HEK293T (cell line): Measurements from ENCODE around the gene MRPL23.

Experiments used
- CTCF ChIA-PET: fragments of 350-600 bp; formaldehyde crosslinking; extraction: SDS; loops from one replicate; lab custom pipeline; 2021; ENCODE audit warnings: antibody characterized with exemption, inconsistent platforms; lab: Yijun Ruan, JAX
- POLR2A ChIA-PET: fragments of 350-600 bp; formaldehyde crosslinking; extraction: SDS; loops from one replicate; lab custom pipeline; 2020; ENCODE audit warnings: antibody characterized with exemption, inconsistent platforms; lab: Yijun Ruan, JAX
- DNase-seq: peaks from one replicate; pipeline ENCODE4 v3.0.0; 2012; ENCODE audit warnings: mixed read lengths; ENCODE audit errors: extremely low spot score
- ARNT ChIP-seq: fragments of 450-650 bp; IDR thresholded peaks from 2 replicates; pipeline ENCODE4 v1.6.1; 2017; ENCODE audit warnings: mild to moderate bottlenecking
- BHLHE40 ChIP-seq: fragments of 450-650 bp; IDR thresholded peaks from 2 replicates; pipeline ENCODE4 v1.6.1; 2016; ENCODE audit warnings: mild to moderate bottlenecking, moderate library complexity, borderline replicate concordance
- CTBP1 ChIP-seq: fragments of 450-650 bp; IDR thresholded peaks from 2 replicates; pipeline ENCODE4 v1.6.1; 2016; ENCODE audit warnings: borderline replicate concordance
- ELF4 ChIP-seq: fragments of 450-650 bp; IDR thresholded peaks from 2 replicates; pipeline ENCODE4 v1.6.1; 2017; ENCODE audit warnings: antibody characterized with exemption
- FOXA1 ChIP-seq: fragments of 450-650 bp; IDR thresholded peaks from 2 replicates; pipeline ENCODE4 v1.6.1; 2016; ENCODE audit warnings: mild to moderate bottlenecking
- FOXK2 ChIP-seq: fragments of 450-650 bp; IDR thresholded peaks from 2 replicates; pipeline ENCODE4 v1.6.1; 2016; ENCODE audit warnings: mild to moderate bottlenecking
- FOXM1 ChIP-seq: fragments of 450-650 bp; IDR thresholded peaks from 2 replicates; pipeline ENCODE4 v1.6.1; 2017; ENCODE audit warnings: mild to moderate bottlenecking, borderline replicate concordance
- HDGF ChIP-seq: fragments of 450-650 bp; IDR thresholded peaks from 2 replicates; pipeline ENCODE4 v1.6.1; 2017; ENCODE audit warnings: antibody characterized with exemption, borderline replicate concordance
- L3MBTL2 ChIP-seq: fragments of 450-650 bp; conservative IDR thresholded peaks from 2 replicates; pipeline ENCODE4 v1.6.1; 2016; ENCODE audit warnings: mild to moderate bottlenecking
- LEF1 ChIP-seq: fragments of 450-650 bp; IDR thresholded peaks from 2 replicates; pipeline ENCODE4 v1.6.1; 2017; ENCODE audit warnings: mild to moderate bottlenecking, borderline replicate concordance
- NFRKB ChIP-seq: fragments of 450-650 bp; IDR thresholded peaks from 2 replicates; pipeline ENCODE4 v1.6.1; 2016; ENCODE audit warnings: mild to moderate bottlenecking, moderate library complexity
- PKNOX1 ChIP-seq: fragments of 450-650 bp; IDR thresholded peaks from 2 replicates; pipeline ENCODE4 v1.6.1; 2016
- SP1 ChIP-seq: fragments of 450-650 bp; IDR thresholded peaks from 2 replicates; pipeline ENCODE4 v1.6.1; 2017
- SUZ12 ChIP-seq: fragments of 450-650 bp; IDR thresholded peaks from 2 replicates; pipeline ENCODE4 v1.6.1; 2016; ENCODE audit warnings: mild to moderate bottlenecking
- TARDBP ChIP-seq: fragments of 450-650 bp; IDR thresholded peaks from 2 replicates; pipeline ENCODE4 v1.6.1; 2016
- ZNF384 ChIP-seq: fragments of 450-650 bp; IDR thresholded peaks from 2 replicates; pipeline ENCODE4 v1.6.1; 2016

The MRPL23 gene

GRCh38 chr11:1920909-1921573 is 26.1 kb upstream of the MRPL23 start:
- POLR2A ChIA-PET = no interaction called here
- CTCF ChIA-PET = interaction anchor here (0.5 to 1.9 kb wide), 3 partner anchors 14 to 227 kb away, joined by 3 to 4 read pairs (median 3); no protein-coding TSS in a partner anchor
- DNase-seq = no peak
- no peak for TF ChIP-seq SP1
- no peak for TF ChIP-seq NFRKB
- TF ChIP-seq FOXM1 = no peak
- no peak for TF ChIP-seq PKNOX1
- no peak for TF ChIP-seq SUZ12
- no peak for TF ChIP-seq LEF1
- TF ChIP-seq CTBP1 = no peak
- TF ChIP-seq TARDBP = no peak
- TF ChIP-seq ZNF384 = no peak
- no peak for TF ChIP-seq HDGF
- no peak for TF ChIP-seq ARNT
- no peak for TF ChIP-seq FOXK2
- TF ChIP-seq FOXA1 = no peak

GRCh38 chr11:1921574-1922141 is 25.5 kb upstream of the MRPL23 start:
- TF ChIP-seq SP1 (no peak), TARDBP (no peak), NFRKB (no peak)
- POLR2A ChIA-PET = no interaction called here
- no peak for DNase-seq
- CTCF ChIA-PET = interaction anchor here (1.0 to 1.9 kb wide), 4 partner anchors 15 to 230 kb away, joined by 3 to 4 read pairs (median 3); no protein-coding TSS in a partner anchor

DNA sequence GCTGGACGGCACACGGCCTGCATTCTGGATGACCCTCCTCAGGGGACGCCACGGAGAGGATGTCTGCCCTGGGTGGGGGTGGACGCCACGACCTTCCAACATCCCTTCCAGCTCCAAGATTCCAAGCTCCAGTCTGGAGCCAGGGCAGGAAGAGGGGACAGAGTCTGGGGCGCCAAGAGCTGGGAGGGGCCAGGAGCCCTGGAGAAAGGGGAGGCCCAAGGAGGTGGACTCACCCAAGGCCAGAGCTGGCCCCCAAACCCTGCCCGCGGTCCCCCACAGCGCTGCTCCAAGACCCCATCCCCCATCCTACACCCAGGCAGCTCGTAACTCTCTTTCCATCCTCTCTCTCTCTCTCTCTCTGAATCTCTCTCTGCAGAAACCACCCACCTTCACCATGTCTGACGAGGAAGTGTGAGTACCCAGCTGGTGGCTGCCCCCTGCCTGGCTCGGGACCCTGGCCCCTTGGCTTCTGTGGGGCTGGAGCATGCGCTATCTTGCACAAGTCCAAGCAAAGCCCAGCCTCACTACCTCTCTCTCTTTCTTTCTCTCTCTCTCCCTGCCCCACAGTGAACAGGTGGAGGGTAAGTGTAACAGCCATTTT is 24.6 kb upstream of the MRPL23 start:
- CTCF ChIA-PET = interaction anchor here (1.1 to 1.9 kb wide), 3 partner anchors 40 to 229 kb away, joined by 3 to 4 read pairs (median 3); no protein-coding TSS in a partner anchor
- DNase-seq = no peak
- TF ChIP-seq FOXM1 (no peak), TARDBP (no peak), L3MBTL2 (no peak), ZNF384 (no peak), SP1 (no peak), PKNOX1 (no peak), HDGF (no peak)
- POLR2A ChIA-PET = no interaction called here

- POLR2A ChIA-PET = no interaction called here
- CTCF ChIA-PET = interaction anchor here (1.1 kb wide), 1 partner anchor 229 kb away, joined by 3 read pairs; no protein-coding TSS in a partner anchor
These were observed 23.8 kb upstream of the MRPL23 start for GRCh38 chr11:1923201-1923956.

DNA sequence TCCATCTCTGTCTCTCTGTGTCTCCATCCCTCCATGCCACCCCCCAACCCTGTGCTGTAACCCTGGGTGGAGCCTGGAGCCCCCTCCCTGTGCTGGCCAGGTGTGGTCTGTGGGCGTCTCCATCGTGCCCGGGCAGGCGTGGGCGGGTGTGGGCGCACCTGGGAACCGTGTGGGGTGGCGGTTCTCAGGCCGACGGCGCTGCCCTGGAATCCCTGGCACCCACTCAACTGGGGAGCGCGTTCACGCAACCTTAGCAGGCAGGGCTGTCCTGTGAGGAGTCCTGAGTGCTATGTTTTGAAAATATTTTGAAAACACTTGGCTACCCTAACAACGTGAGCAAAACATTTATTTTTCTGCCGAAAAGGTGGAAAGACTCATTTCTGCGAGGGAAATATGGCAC is 23.0 kb upstream of the MRPL23 start:
- TF ChIP-seq NFRKB (no peak), FOXK2 (no peak), FOXM1 (no peak), CTBP1 (no peak), L3MBTL2 (no peak), FOXA1 (no peak), SUZ12 (no peak), ELF4 (no peak), ARNT (no peak), LEF1 (no peak), TARDBP (no peak), SP1 (no peak), ZNF384 (no peak)

More at GRCh38 chr11:1923201-1923956, 23.8 kb upstream of the MRPL23 start:
- no peak for TF ChIP-seq ZNF384
- TF ChIP-seq SP1 = no peak
- no peak for TF ChIP-seq ELF4
- TF ChIP-seq SUZ12 = no peak
- no peak for TF ChIP-seq CTBP1
- TF ChIP-seq L3MBTL2 = no peak
- no peak for TF ChIP-seq BHLHE40
- TF ChIP-seq NFRKB = no peak
- no peak for TF ChIP-seq FOXA1
- TF ChIP-seq FOXM1 = no peak
- no peak for TF ChIP-seq TARDBP
- TF ChIP-seq HDGF = no peak
- no peak for TF ChIP-seq FOXK2
- TF ChIP-seq ARNT = no peak
- no peak for TF ChIP-seq PKNOX1
- DNase-seq = no peak

More for the DNA sequence above, 23.0 kb upstream of the MRPL23 start:
- ChIA-PET CTCF (no interaction called here), POLR2A (no interaction called here)
- DNase-seq = no peak
